SKM-1 (cell line): ENCODE measurements around the gene CCDC12.

Experiments
- DNase-seq: peaks from one replicate; lab custom pipeline; 2025; ENCODE audit not compliant: unreplicated experiment; lab: John Stamatoyannopoulos, UW

The CCDC12 gene

GRCh38 chr3:46976326-46977190 is at the start of gene CCDC12:
CCDC12 (minus strand) TSS chr3:46976745; CDS start chr3:46976732, 13 bp downstream.
- peak; percentile 96 for DNase-seq

DNA sequence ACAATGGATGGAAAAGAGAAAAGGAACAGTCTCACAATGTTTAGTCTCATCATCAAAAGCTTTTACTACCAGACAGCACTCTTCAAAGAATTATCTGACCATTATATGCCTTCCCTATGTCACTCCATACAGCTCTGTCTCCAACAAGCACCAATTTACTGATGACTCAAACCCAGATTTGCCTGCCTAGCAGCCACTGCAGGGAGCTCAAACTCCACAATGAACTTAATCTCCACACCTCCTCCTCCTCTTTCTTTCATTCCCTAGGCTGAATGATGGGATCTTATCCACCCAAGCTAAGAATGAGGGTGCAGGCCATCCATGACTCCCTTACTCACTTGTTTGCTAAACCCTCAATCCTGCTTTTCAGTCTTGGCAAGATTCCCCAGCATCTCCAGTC is 48.4 kb upstream of the CCDC12 start:
- DNase-seq, result no peak

DNA sequence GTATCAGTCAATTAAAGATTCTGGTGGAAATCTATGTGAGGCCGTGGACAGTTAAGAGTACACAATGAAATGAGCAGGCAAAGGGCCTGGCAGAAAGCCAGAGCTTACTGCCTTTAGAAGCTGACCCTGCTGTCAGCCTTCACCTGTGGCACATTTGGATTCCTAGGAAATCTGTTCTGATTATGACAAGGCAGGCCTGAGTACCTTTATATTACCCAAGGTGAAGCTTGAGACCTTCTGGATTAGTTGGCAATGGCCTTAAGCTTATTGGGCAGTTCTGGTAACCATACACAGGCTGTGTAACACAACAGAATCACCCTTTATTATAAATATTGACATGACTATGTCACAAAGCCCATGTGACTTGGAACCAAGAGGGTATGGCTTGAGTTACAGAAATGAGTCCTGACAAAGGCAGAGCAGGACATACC is 46.1 kb upstream of the CCDC12 start:
- DNase-seq, result no peak

GRCh38 chr3:47020311-47020710 is 43.8 kb upstream of the CCDC12 start:
- DNase-seq, result no peak

DNA sequence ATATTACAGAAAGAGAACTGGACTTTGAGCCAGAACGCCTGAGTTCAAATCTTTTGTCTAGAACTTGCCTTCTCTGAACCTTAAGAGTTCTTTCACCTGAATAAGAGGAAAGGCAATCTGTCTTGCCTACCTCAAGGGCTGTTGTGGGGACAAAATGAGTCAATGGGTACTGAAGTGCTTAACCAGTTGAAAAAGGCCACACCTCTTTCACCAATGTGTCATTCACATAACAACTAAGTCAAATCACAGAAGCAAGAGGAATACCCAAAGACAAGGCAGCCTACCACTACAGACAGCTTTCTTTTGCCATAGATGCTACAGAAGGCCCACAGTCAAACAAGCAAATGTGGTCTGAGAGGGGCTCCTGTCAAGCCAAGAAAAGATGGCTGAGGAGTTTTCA is 42.7 kb upstream of the CCDC12 start:
- no peak for DNase-seq

DNA sequence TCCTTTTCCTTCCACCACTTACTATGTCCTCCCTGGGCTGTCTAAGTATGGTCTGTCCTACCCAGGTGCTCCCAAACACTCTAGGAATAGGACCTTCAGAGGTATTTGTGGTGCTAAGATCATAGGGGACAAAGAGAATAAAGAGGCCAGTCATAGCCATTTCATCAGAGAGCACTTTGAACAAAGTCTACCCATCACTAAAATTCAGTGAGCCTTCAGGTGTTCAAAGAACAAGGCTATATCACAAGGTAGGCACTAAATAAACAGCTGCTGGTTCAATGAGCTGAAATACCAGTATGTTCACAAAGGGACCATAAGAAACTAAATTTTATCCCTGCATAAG is 41.7 kb upstream of the CCDC12 start:
- no peak for DNase-seq

- DNase-seq, result no peak
Measured at GRCh38 chr3:47017504-47018268, 41.1 kb upstream of the CCDC12 start.

GRCh38 chr3:47016934-47017435 is 40.4 kb upstream of the CCDC12 start:
- DNase-seq, result no peak

- no peak for DNase-seq
Measured at GRCh38 chr3:47016086-47016933, 39.8 kb upstream of the CCDC12 start.

GRCh38 chr3:47015151-47015550 is 38.6 kb upstream of the CCDC12 start:
- DNase-seq, result no peak

GRCh38 chr3:47014036-47014435 is 37.5 kb upstream of the CCDC12 start:
- no peak for DNase-seq

GRCh38 chr3:47013231-47013630 is 36.7 kb upstream of the CCDC12 start:
- DNase-seq, result no peak

DNA sequence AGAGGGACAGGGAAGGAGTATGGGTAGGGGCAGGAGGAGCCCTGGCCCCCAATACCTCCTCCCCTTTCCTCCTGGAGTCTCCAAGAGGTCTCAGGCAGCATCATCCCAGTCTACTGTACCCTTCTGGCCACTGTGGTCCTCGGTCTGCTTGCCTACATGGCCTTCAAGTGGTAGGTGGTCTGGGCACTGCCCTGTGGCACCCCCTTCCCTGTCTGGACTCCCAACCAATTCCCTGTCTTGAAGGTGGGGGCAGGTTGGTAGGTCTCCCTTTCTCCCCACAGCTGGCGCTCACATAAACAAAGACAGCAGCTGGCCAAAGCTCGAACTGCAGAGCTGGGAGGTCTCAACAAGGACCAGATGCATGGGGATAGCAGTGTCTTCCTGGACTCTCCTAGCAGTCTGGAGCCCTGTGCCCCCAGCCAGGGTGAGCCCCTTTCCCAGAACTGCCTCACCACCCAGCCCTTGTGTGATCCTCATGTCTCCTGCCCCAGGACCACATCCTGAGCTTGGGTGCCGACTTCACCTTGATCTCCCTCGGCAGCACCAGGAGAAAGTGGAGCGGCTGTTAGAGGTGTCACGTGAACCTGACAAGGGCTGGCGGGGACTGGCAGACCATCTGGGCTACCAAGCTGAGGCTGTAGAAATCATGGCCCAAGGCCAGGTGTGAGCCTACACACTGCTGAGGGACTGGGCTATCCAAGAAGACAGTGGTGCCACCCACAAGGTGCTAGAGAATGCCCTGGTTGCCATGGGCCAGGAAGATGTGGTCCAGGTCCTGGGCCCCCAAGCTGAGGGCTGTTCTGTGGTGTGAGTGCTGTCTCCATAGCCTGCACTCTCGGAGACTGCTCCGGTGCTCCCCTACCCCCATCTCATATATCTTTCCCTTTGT is 36.0 kb upstream of the CCDC12 start:
- no peak for DNase-seq

DNA sequence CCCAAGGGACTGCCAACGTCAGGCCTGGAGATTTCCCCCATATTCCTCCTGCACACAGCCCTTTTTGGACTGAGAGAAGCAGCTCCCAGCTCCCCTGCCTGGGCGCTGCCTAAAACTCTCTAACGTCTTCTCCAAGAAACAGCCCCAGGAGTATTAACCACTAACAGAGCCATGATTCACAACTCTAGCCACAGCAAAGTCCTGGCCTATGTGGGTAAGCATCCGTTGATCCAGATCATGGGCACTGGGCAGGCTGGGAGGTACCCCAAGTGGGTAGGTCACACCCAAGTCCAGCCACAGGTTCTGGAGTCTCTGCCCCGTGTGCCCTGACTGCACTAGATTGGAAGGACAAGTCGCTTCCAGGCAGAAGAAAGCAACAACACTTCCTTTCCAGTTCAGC is 34.8 kb upstream of the CCDC12 start:
- no peak for DNase-seq

GRCh38 chr3:47010910-47011309 is 34.4 kb upstream of the CCDC12 start:
- no peak for DNase-seq

DNA sequence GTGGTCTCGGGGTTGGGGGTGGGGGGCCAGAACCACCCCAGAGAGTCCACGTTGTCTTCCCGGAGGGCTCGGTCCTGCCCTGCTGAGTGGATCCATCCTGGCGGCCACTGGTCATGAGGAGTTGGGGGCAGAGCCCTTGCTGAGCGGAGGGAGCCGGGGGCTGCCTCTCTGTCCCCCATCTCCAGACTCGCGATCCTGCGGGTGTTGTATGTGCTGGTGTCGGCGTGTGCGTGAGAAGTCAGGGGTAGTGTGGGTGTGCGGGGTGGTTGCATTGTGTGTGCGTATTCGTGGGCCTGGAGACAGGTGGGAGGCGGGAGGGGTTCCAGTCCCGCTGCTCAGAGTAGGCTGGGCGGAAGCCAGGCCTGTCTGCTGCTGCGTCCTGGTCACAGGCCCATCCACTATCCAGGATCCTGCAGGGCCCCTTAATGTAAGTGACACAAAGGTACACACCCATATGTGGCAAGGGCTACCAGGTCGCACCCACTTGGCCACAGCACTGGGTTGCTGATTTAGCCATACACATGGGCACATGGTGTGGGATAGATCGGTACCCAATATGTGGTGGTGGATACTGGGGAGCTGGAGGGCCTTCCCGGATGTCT is 33.7 kb upstream of the CCDC12 start:
- DNase-seq, result no peak

- DNase-seq, result no peak
Measured at GRCh38 chr3:47009225-47010110, 32.9 kb upstream of the CCDC12 start.

DNA sequence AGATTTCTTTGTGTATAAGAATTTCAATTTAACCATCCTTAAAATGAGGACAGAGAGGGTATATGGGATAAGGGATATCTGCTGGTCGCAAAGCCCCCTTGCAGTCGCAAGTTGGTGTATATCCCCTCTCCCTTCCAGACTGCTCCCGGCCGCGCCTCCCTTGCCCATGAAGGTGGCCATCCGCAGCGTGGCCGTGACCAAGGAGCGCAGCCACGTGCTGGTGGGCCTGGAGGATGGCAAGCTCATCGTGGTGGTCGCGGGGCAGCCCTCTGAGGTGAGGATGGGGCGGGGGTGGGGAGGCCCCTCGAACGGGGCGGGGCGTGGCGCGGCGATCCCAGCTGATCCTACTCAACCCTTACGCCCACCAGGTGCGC is 32.3 kb upstream of the CCDC12 start:
- no peak for DNase-seq

DNA sequence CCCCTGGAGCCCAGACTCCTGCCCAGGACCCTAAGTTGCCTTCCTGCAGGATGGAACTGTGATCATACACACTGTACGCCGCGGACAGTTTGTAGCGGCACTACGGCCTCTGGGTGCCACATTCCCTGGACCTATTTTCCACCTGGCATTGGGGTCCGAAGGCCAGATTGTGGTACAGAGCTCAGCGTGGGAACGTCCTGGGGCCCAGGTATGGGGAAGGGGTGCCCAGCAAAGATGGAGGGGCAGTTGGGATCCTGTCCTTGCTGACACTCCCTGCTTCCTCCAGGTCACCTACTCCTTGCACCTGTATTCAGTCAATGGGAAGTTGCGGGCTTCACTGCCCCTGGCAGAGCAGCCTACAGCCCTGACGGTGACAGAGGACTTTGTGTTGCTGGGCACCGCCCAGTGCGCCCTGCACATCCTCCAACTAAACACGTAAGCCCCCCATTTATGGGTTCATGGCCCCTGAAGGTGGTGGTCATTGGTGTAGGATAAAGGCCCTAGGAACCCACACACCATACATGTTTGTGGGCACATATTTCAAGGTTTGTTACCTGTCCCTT is 31.8 kb upstream of the CCDC12 start:
- no peak for DNase-seq
